GM23338 (cell line): ENCODE measurements around the gene KRT74.

Experiments used
- CTCF ChIP-seq, 2 experiments: fragments of 200-600 bp in 1 of 2; sonication (generic) in 1 of 2; conservative IDR thresholded peaks; 2 replicates each; pipeline versions ENCODE4 v1.5.1 to v1.6.1; 2016 to 2017; ENCODE audit warnings: antibody characterized with exemption in 2 of 2, low read depth in 2 of 2, mild to moderate bottlenecking in 2 of 2, moderate library complexity in 1 of 2
- EZH2 ChIP-seq: fragments of 200-600 bp; sonication (generic); IDR thresholded peaks from one replicate; pipeline ENCODE4 v1.8.0; 2017; ENCODE audit warnings: antibody characterized with exemption, mild to moderate bottlenecking, low read depth; ENCODE audit not compliant: unreplicated experiment
- POLR2AphosphoS5 ChIP-seq: IDR thresholded peaks from 2 replicates; pipeline ENCODE4 v1.6.1; 2016; ENCODE audit warnings: antibody characterized with exemption, low read depth

DNA sequence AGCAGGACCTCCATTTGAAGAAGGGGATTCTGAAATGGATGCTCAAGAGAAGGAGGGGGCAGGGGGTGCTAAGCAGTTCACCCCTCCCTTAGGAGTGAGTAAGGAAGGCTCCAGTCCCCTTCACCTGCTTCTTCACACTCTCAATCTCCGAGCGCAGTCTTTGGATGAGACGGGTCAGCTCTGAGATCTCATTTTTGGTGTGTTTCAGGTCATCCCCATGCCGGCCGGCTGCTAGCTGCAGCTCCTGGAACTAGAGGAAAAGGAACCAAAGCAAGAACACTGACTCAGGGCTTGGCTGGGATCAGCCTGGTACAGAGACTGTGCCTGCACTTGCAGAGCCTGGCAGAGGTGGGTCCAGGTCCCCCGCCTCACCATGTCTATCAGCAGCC is 37.4 kb upstream of the KRT74 start:
- no peak for TF ChIP-seq CTCF (conservative IDR thresholded peaks at IDR 0.05; ENCODE audit: low read depth in 2 of 2)
- TF ChIP-seq POLR2AphosphoS5 = no peak
- no peak for TF ChIP-seq EZH2
